Measurements from ENCODE around the gene TBC1D12. TPM values are rescaled to one million over a fixed set of nuclear protein-coding genes. Genes with fewer than 3 reads are reported as not detected.
A peak's percentile ranks its signal among the peaks of the same experiment; 100 is the strongest.
"Not testable (repeated sequence)": the region's sequence is repeated elsewhere in the genome, so short reads cannot be mapped to it uniquely, and the experiment has no call there.

TBC1D12 gene
- total RNA-seq, 2 experiments from 2014 or later = 0.35 to 0.39 TPM

DNA sequence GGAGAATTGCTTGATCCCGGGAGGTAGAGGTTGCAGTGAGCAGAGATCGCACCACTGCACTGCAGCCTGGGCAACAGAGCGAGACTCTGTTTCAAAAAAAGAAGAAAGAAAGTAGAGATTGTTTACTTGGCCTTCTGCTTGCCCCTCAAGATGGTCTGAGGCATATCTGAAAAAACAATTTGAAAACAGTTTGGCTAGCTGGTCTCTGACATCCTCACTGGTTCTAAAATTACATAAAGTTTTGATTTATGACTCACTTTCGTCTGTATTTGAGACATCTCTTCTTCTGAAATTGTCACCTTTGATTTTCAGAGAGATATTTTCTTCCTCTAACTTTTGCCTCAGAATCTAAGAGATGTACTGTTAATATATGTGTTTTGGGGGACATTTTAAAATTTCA is 93.7 kb downstream of the TBC1D12 start:
- ChIA-PET POLR2A (interaction anchor here (0.6 kb wide), 1 partner anchor 273 kb away, joined by 3 read pairs; no protein-coding TSS in a partner anchor), CTCF (no interaction called here)
- Mint-ChIP-seq H3K27ac (no peak overlapping the region), H3K4me1 (peaks cover 5% of the 10 kb centered on the region), H3K9me3 (ENCODE audit: low read depth) (no peaks in the 10 kb centered on the region), H3K4me3 (no peak overlapping the region), H3K36me3 (ENCODE audit: low read depth) (no peaks in the 10 kb centered on the region), H3K27me3 (no peaks in the 10 kb centered on the region)
- intact Hi-C loops (cut with DNase I, micrococcal nuclease) = no loop called here
- DNase-seq = no peak
- ATAC-seq = no peak

DNA sequence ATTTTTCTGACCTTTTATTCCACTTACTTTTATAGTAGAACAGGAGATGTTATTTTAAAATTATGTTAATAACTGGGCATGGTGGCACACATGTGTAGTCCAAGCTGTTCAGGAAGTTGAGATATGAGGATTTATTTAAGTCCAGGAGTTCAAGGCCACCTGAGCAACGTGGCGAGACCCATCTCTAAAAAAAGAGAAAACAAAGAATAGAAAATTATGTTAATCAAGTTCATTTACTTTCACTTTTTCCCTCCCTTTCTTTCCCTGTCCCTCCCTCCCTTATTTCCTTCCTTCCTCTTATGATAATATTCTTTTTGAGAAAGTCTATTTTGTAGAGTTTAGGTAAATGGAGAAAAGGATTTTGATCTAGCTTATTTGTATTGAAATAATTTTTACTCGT is 94.3 kb downstream of the TBC1D12 start:
- no peaks in the 10 kb centered on the region for H3K27me3 Mint-ChIP-seq
- no peaks in the 10 kb centered on the region for H3K36me3 Mint-ChIP-seq (ENCODE audit: low read depth)
- intact Hi-C loops (cut with DNase I, micrococcal nuclease) = no loop called here
- no peak overlapping the region for H3K4me3 Mint-ChIP-seq
- no peak overlapping the region for H3K27ac Mint-ChIP-seq
- POLR2A ChIA-PET = interaction anchor here (0.8 kb wide), 1 partner anchor 107 kb away, joined by 7 read pairs; no protein-coding TSS in a partner anchor
- CTCF ChIA-PET = no interaction called here
- ATAC-seq (no peak), DNase-seq (no peak)
- no peaks in the 10 kb centered on the region for H3K9me3 Mint-ChIP-seq (ENCODE audit: low read depth)
- H3K4me1 Mint-ChIP-seq = peaks cover 5% of the 10 kb centered on the region

DNA sequence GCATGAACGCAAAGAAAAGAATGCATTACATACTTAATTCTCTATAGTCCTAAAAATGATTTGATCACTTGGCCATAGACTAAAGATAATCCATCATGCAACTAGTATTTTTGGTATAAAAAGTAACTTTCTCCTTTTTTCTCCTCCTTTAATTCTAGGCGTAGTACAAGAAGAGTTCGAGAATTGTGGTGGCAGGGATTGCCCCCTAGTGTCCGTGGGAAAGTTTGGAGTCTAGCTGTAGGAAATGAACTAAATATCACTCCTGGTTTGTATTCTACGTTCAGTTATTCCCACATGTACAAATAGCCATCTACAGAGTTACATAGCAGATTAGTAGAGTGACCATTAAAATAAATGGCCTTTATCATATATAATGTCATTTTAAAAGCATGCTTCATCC is 97.7 kb downstream of the TBC1D12 start:
- Mint-ChIP-seq H3K4me1 (peaks cover 5% of the 10 kb centered on the region), H3K27me3 (no peaks in the 10 kb centered on the region), H3K36me3 (ENCODE audit: low read depth) (no peaks in the 10 kb centered on the region), H3K4me3 (no peak overlapping the region), H3K9me3 (ENCODE audit: low read depth) (no peaks in the 10 kb centered on the region), H3K27ac (no peak overlapping the region)
- DNase-seq = no peak
- intact Hi-C loops (cut with DNase I, micrococcal nuclease) = no loop called here
- no peak for ATAC-seq
- ChIA-PET POLR2A (no interaction called here), CTCF (no interaction called here)

DNA sequence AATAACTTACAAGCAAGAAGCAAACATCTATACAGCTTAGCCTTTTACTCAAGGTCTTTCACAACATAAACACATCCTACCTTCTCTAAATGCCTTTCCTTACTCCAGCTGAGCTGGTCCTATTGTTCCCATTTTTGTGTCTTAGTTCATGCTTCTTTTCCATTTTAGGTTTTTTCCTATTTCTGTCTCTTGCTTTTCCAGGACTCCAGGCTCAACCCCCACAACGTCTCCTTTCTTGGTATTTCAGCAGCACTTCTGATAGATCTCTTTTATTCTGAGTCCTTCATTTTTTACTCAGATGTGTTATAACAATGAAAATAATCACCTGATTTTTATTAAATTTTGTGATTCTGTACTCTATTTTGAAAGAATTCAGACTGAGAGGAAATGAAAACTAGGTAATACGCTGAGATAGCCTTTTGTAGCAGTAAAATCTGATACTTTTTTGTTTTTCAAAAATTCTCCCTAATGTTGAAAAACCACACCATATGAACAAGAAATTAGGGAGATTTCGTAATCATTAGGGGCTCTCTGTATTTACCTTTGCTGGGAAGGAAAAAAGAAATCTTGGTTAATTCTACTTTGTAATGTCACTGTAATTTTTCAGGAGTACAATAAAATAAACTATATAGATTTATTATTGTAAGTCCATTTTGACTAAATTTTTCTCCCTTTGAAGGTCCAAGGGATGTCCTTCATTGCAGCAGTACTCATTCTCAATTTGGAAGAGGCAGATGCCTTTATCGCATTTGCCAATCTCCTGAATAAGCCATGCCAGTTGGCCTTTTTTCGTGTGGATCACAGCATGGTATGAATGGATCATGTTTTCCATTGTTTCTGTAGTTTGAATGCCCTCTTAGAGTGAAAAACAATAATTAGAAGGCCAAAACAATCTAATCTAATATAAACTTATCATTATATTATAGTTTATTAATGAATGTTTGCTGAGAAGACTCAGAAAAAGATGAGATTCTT is 119.2 kb downstream of the TBC1D12 start:
- peaks cover under 1% of the 10 kb centered on the region for H3K27me3 Mint-ChIP-seq
- intact Hi-C loops (cut with DNase I, micrococcal nuclease) = no loop called here
- ChIA-PET CTCF (no interaction called here), POLR2A (interaction anchor here (0.6 kb wide), 1 partner anchor 203 kb away, joined by 5 read pairs; no protein-coding TSS in a partner anchor)
- DNase-seq (no peak), ATAC-seq (no peak)
- no peak overlapping the region for H3K4me3 Mint-ChIP-seq
- no peaks in the 10 kb centered on the region for H3K36me3 Mint-ChIP-seq (ENCODE audit: low read depth)
- H3K9me3 Mint-ChIP-seq (ENCODE audit: low read depth) = no peaks in the 10 kb centered on the region
- no peaks in the 10 kb centered on the region for H3K4me1 Mint-ChIP-seq
- no peak overlapping the region for H3K27ac Mint-ChIP-seq

DNA sequence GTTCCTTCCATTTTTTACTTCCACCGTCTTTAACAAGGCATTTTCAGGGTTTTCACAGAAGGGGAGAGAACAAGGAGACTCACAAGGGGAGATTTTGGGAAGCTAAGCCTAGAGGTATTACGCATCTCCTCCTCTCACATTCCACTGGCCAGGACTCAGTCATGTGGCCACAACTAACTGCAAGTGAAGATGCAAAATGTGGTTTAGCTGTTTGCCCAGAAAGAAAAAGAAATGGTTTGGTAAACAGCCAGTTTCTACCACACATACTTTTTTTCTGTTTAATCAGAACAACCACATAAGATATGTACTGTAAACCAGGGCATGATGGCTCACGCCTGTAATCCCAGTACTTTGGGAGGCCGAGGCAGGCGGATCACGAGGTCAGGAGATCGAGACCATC is 121.8 kb downstream of the TBC1D12 start:
- no peak overlapping the region for H3K27ac Mint-ChIP-seq
- H3K9me3 Mint-ChIP-seq (ENCODE audit: low read depth) = no peaks in the 10 kb centered on the region
- ChIA-PET POLR2A (no interaction called here), CTCF (no interaction called here)
- no peaks in the 10 kb centered on the region for H3K36me3 Mint-ChIP-seq (ENCODE audit: low read depth)
- no peak overlapping the region for H3K4me3 Mint-ChIP-seq
- intact Hi-C loops (cut with DNase I, micrococcal nuclease) = no loop called here
- peaks cover 7% of the 10 kb centered on the region for H3K27me3 Mint-ChIP-seq
- DNase-seq (no peak), ATAC-seq (no peak)
- no peaks in the 10 kb centered on the region for H3K4me1 Mint-ChIP-seq

DNA sequence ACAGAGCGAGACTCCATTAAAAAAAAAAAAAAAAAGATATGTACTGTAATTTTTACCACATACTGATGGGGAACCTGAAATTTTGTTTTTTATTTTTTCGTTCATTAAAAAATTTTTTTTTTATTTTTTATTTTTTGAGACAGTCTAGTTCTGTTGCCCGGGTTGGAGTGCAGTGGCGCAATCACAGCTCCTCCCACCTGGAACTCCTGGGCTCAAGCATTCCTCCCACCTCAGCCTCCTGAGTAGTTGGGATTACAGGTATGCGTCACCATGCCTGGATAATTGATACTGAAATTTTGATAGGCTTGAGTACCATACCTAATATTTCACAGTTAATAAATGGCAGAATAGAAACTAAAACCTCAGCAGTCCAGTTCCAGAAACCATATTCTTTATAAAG is 122.4 kb downstream of the TBC1D12 start:
- ChIA-PET CTCF (no interaction called here), POLR2A (interaction anchor here (0.6 kb wide), 1 partner anchor 827 kb away, joined by 3 read pairs; no protein-coding TSS in a partner anchor)
- no peak for ATAC-seq
- H3K4me3 Mint-ChIP-seq = no peak overlapping the region
- intact Hi-C loops (cut with DNase I, micrococcal nuclease) = no loop called here
- H3K4me1 Mint-ChIP-seq = no peaks in the 10 kb centered on the region
- H3K27ac Mint-ChIP-seq = no peak overlapping the region
- H3K9me3 Mint-ChIP-seq (ENCODE audit: low read depth) = no peaks in the 10 kb centered on the region
- H3K36me3 Mint-ChIP-seq (ENCODE audit: low read depth) = no peaks in the 10 kb centered on the region
- DNase-seq = no peak
- H3K27me3 Mint-ChIP-seq = peaks cover 7% of the 10 kb centered on the region

GRCh38 chr10:94531550-94531949 is 129.2 kb downstream of the TBC1D12 start:
- CTCF ChIA-PET; H3K4me3 Mint-ChIP-seq; H3K4me1 Mint-ChIP-seq; POLR2A ChIA-PET; ATAC-seq; H3K27ac Mint-ChIP-seq; H3K9me3 Mint-ChIP-seq (ENCODE audit: low read depth); H3K36me3 Mint-ChIP-seq (ENCODE audit: low read depth); intact Hi-C loops (cut with DNase I, micrococcal nuclease); DNase-seq: not testable (repeated sequence)
- H3K27me3 Mint-ChIP-seq = peaks cover 17% of the 10 kb centered on the region

DNA sequence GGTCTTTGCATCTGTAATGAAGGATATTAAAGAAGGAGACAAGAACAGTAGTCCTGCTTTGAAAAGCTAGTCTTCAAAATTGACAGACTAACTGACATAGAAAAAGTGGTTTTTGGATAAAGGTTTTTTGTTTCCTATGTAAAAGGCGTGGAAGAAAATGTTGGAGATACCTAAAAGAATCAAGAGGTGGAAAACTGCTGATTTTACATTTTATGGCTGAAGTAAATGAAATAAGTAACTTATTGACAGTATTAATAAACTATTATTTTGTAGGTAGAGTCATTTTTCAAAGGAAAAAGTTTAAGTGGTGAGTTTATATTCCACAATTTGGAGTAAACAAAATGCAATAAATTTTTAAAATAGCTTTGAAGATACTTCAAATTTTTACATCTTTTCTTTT is 130.7 kb downstream of the TBC1D12 start:
- DNase-seq (no peak), ATAC-seq (no peak)
- no peaks in the 10 kb centered on the region for H3K36me3 Mint-ChIP-seq (ENCODE audit: low read depth)
- no peaks in the 10 kb centered on the region for H3K4me1 Mint-ChIP-seq
- no peaks in the 10 kb centered on the region for H3K9me3 Mint-ChIP-seq (ENCODE audit: low read depth)
- H3K27me3 Mint-ChIP-seq = peaks cover 14% of the 10 kb centered on the region
- H3K4me3 Mint-ChIP-seq = no peak overlapping the region
- intact Hi-C loops (cut with DNase I, micrococcal nuclease) = no loop called here
- no peak overlapping the region for H3K27ac Mint-ChIP-seq
- POLR2A ChIA-PET = interaction anchor here (0.7 kb wide), 1 partner anchor 200 kb away, joined by 3 read pairs; no protein-coding TSS in a partner anchor
- CTCF ChIA-PET = no interaction called here

GRCh38 chr10:94542282-94542681 is 139.9 kb downstream of the TBC1D12 start:
- ATAC-seq; CTCF ChIA-PET; H3K27me3 Mint-ChIP-seq; POLR2A ChIA-PET; DNase-seq; H3K9me3 Mint-ChIP-seq (ENCODE audit: low read depth); H3K4me3 Mint-ChIP-seq; H3K27ac Mint-ChIP-seq: not testable (repeated sequence)
- intact Hi-C loops (cut with DNase I, micrococcal nuclease) = loop anchor here in 1 of 2 experiments (10.0 kb wide), 1 partner anchor 693 kb away; no protein-coding TSS in a partner anchor
- Mint-ChIP-seq H3K4me1 (peaks cover 11% of the 10 kb centered on the region), H3K36me3 (ENCODE audit: low read depth) (peaks cover 16% of the 10 kb centered on the region)

- CTCF ChIA-PET = interaction anchor here (0.5 to 0.6 kb wide), 2 partner anchors 67 to 1298 kb away, joined by 3 read pairs; no protein-coding TSS in a partner anchor
- intact Hi-C loops (cut with DNase I, micrococcal nuclease) = loop anchor here (1.0 to 10.0 kb wide), 12 partner anchors 47 to 1149 kb away; partner anchors contain the start of genes FRA10AC1 (in 2 of the 2), NOC3L (in 2 of the 2), CEP55 (in 1 of the 2) and SLC35G1 (in 1 of the 2)
- Mint-ChIP-seq H3K4me3 (peak within 1 kb of the TSS; percentile 100), H3K36me3 (ENCODE audit: low read depth) (peaks cover 29% of the 10 kb centered on the region), H3K9me3 (ENCODE audit: low read depth) (no peaks in the 10 kb centered on the region), H3K27ac (peak within 1 kb of the TSS; percentile 99), H3K4me1 (peaks cover 11% of the 10 kb centered on the region), H3K27me3 (no peaks in the 10 kb centered on the region)
- POLR2A ChIA-PET = no interaction called here
- DNase-seq = peak; percentile 88
- peak; percentile 86 for ATAC-seq
Measured at GRCh38 chr10:94545391-94546048, 143.2 kb downstream of the TBC1D12 start, which contains the start of gene HELLS. Gene HELLS (plus strand): TSS chr10:94545788. CDS start chr10:94545922, 134 bp downstream.

DNA sequence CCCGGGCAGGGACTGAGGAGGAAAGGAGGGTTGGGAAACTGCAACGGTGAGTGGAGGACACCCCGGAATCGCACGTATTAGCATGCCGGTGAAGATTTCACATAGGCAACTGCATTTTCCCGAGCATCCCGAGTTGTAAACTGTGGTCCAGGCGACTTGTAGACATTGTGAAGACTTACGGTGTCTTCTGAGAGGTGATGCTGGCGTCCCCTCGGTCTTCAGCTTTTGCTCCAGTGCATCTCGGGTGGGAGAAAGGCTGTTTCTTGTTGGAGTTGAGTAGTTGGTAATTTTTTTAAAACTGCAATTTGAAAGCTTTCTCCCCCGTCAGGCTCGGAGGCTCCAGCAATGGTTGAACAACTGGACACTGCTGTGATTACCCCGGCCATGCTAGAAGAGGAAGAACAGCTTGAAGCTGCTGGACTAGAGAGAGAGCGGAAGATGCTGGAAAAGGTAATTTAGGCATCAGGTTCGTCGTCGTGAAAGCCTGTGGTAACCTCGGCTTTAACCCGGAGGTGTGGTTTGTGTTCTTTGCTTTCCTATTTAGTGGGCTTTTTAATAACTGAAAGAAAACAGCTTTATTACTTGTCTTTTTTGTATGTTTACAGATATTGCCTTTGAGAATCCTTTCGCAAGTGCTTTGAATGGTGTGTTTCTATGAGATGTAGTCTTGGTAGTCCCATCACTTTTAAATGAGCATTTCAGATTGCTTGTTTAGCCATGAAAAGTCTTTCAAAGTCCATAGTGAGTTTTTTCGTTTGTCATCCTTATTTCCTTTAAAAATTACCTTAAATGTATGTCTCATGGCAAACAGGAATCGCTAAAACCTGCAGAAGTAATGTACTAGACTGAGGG is 143.9 kb downstream of the TBC1D12 start:
- H3K4me1 Mint-ChIP-seq = peaks cover 11% of the 10 kb centered on the region
- POLR2A ChIA-PET = no interaction called here
- H3K36me3 Mint-ChIP-seq (ENCODE audit: low read depth) = peaks cover 29% of the 10 kb centered on the region
- intact Hi-C loops (cut with DNase I, micrococcal nuclease) = loop anchor here (2.0 to 10.0 kb wide), 9 partner anchors 46 to 1149 kb away; partner anchors contain the start of genes CEP55 (in 1 of the 2), FRA10AC1 (in 1 of the 2), NOC3L (in 1 of the 2) and SLC35G1 (in 1 of the 2)
- DNase-seq (peak; percentile 20), ATAC-seq (no peak)
- H3K27me3 Mint-ChIP-seq = no peaks in the 10 kb centered on the region
- peak overlapping the region; percentile 99 for H3K27ac Mint-ChIP-seq
- peak overlapping the region; percentile 100 for H3K4me3 Mint-ChIP-seq
- no peaks in the 10 kb centered on the region for H3K9me3 Mint-ChIP-seq (ENCODE audit: low read depth)
- CTCF ChIA-PET = interaction anchor here (0.5 to 0.7 kb wide), 4 partner anchors 9 to 1297 kb away, joined by 3 read pairs; no protein-coding TSS in a partner anchor

All from activated CD4-positive, alpha-beta T cell treated with anti-CD3 and anti-CD28 coated beads for 36 hours (primary cell).